Stimulated activated naive CD4-positive, alpha-beta T cell treated with Interleukin-2 at 50 U/mL for 16 hours (primary cell): Measurements from ENCODE around the gene HNRNPK.

ENCODE experiments used
- DNase-seq: peaks from one replicate; lab custom pipeline; 2025; lab: John Stamatoyannopoulos, UW

HNRNPK gene

DNA sequence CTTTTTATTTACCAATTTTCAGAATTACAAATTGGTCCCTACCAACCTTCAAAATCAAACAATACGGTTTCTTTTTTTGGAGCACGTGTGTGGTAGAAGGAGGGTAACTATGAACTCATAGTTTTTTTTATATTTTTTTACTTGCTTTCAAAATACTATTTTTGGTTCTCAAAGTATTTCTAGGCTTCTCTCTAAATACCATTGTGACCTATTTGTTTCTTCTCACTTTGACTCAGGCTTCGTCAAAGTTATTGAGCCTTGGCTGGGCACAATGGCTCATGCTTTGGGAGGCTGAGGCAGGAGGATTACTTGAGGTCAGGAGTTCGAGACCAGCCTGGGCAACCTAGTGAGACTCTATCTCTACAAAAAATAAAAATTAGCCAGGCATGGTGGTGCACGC lies 47.2 kb downstream of the HNRNPK start:
- no peak for DNase-seq

DNA sequence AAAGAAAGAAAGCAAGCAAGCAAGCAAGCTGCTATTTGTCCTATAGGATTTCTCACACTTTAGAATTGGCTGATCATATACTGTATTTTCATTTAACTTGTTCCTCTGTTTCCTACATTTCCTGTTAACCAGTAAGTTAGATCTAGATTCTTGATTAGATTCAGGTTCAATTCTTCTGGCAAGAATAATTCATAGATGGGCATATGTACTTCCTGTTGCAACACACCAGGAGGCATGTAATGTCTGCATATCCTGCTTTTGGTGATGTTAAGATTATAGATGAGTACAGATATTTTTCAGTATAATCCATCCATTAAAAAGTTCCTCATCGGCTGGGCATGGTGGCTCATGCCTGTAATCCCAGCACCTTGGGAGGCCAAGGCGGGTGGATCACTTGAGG lies 48.0 kb downstream of the HNRNPK start:
- DNase-seq, result no peak

DNA sequence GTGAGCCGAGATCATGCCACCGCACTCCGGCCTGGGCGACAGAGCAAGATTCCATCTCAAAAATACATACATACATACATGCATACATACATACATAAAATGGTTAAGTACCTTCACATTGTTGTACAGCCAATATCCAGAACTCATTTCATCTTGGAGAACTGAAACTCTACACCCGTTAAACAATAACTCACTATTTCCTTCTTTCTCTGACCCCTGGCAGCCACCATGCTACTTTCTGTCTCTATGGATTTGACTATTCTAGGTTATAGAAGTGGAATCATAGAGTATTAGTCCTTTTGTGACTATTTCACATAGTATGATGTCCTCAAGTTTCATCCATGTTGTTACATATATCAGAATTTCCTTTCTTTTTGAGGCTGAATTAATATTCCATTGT lies 49.1 kb downstream of the HNRNPK start:
- DNase-seq, result no peak

DNA sequence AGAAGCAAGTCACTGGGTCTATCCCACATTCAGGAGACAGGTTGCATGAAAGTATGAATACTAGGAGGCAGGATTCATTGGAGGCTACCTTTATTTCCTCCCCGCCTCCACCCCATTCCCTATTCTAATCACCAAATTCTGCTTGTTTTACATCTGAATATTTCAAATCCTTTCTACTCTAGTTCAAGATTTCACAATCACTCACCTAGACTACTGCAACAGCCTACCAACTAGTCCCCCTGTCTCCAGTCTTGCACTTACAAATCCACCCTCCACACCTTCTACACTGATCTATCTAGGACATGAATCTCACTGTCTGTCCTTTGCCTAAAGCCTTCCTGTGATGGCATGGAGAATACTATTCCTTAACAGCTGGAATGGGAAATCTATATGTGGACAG lies 52.4 kb downstream of the HNRNPK start:
- no peak for DNase-seq

DNA sequence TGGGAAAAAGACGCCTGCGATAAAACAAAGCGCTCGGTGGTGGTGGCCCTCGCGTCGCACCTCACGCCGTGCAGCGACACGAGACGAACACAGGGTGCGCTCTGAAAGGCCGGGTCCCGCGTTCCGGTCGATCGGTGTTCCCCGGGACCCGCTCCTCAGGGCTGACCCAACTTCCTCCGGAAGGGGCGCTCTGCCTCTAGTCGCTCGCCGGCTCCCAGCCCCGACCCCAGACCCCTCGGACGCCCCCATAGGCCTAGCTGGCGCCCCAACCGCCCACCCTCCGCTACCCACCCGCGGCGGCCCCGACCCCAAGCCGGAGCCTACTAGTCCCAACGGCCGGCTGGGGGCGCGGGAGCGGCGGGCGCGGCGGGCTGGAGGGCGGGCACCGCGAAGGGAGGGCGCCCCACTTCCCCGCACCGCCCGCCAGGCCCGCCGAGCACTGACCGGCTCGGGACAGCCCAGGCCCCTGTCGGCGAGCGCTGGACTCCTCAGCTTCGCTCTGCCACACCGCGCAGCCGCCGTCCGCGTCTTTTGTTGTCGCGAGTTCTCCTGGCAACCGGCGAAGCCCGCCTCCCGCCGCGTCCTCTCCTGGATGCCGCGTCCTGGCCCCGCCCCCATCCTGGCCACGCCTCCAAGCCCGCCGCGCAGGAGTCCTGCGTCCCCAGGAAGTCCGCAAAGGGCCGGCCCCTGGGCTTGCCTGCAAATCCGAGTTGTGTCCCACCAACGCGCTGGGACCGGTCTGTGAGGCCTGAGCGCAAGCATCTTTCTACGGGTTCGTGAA lies 58.9 kb downstream of the HNRNPK start, which contains the start of gene KIF27:
KIF27 (minus strand) TSS at position 506 of the 781 bp plus-strand sequence. CDS start 5,841 bp downstream, outside the sequence.
- peak; percentile 96 for DNase-seq

DNA sequence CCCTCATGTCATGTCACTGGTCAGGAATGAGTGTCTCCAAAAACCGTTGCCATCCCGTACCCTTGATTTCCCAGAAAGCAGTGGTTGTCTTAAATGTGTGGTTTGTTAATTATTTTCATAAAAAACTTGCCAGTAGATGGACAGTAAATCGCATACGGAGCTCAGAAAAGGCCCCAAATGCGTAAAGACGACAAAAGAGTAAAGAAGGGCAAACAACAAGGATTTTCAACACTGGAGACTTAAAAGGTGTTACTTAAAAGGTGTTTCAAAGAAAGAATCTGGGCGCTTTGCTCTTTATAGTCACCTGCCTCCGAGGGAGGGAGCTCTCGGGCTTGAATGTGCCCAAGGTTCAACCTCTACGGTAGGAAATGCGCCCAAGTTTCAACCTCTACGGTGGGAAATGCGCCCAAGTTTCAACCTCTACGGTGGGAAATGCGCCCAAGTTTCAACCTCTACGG lies 59.5 kb downstream of the HNRNPK start:
- peak; percentile 56 for DNase-seq

DNA sequence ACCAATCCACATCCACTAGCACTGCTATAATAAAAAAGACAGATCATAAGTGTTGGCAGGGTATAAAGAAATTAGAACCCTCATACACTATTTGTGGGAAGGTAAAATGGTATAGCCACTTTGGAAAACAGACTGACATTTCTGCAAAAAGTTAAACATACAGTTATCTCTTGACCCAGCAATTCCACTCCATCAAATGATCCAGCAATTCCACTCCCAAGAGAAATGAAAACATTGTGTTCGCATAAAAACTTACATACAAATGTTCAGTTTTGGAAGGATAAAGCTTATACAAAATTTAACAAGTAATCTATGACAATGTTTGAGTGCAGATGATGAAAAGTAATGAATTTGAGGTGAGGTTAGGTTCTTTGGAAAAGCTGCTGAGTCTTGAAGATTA lies 60.9 kb downstream of the HNRNPK start:
- no peak for DNase-seq
